DND-41 (cell line): Measurements from ENCODE around the gene KLRC2.
"Not testable (repeated sequence)": the region's sequence is repeated elsewhere in the genome, so short reads cannot be mapped to it uniquely, and the experiment has no call there.

Source experiments
- EZH2 ChIP-seq: IDR thresholded peaks from 3 replicates; pipeline ENCODE4 v1.6.1; 2012; ENCODE audit warnings: borderline replicate concordance, low read depth, mild to moderate bottlenecking, moderate library complexity, low read length, inconsistent platforms; ENCODE audit not compliant: severe bottlenecking
- TF ChIP-seq, protein P1 (sequence below): IDR thresholded peaks from 2 replicates; pipeline ENCODE4 v1.5.1; 2012; ENCODE audit warnings: borderline replicate concordance, low read length, moderate library complexity, mild to moderate bottlenecking; ENCODE audit not compliant: poor library complexity, severe bottlenecking; ENCODE audit errors: extremely low read depth

DNA sequence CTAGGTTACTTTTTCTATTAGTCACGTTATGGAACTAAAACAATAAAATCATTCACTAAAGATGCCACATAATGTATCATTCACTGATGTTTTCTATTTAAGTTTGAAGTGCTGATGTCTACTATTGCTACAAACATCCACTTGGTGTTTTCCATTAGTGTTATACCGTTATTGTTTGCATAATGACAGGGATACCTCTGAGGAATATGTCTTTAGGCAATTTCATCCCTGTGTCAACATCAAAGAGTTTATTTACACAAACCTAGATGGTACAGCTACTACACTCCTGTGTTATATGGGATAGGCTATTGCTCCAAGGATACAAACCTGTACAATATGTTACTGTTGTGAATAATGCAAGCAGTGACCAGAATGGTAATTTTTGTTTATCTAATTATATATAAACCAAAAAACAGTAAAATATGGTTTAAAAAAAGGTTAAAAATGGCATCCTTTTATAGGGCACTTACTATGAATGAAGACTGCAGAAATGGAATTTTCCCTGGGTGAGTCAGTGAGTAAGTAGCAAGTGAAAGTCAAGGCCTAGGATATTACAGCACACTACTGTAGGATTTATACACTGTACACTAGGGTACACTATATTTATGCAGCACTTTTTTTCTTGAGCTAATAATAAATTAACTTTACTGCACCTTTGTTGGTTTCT, 3.9 kb upstream of the KLRC2 start:
- TF ChIP-seq, protein P1, sequence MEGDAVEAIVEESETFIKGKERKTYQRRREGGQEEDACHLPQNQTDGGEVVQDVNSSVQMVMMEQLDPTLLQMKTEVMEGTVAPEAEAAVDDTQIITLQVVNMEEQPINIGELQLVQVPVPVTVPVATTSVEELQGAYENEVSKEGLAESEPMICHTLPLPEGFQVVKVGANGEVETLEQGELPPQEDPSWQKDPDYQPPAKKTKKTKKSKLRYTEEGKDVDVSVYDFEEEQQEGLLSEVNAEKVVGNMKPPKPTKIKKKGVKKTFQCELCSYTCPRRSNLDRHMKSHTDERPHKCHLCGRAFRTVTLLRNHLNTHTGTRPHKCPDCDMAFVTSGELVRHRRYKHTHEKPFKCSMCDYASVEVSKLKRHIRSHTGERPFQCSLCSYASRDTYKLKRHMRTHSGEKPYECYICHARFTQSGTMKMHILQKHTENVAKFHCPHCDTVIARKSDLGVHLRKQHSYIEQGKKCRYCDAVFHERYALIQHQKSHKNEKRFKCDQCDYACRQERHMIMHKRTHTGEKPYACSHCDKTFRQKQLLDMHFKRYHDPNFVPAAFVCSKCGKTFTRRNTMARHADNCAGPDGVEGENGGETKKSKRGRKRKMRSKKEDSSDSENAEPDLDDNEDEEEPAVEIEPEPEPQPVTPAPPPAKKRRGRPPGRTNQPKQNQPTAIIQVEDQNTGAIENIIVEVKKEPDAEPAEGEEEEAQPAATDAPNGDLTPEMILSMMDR, result not testable (repeated sequence)
- TF ChIP-seq EZH2, result not testable (repeated sequence)
